Activated T-cell treated with anti-CD3 and anti-CD28 coated beads, Interleukin-2, amount 50 U/mL, for 24 hours (primary cell): Measurements from ENCODE around the gene PLCH1.

ENCODE experiments used
- DNase-seq: peaks from one replicate; pipeline ENCODE4 v3.0.0-alpha.2; 2020
- H3K27ac Mint-ChIP-seq: 2 replicates; pipeline ENCODE4 v1.8.0; 2020; ENCODE audit warnings: mild to moderate bottlenecking, mixed read lengths
- H3K27me3 Mint-ChIP-seq: 2 replicates; pipeline ENCODE4 v1.8.0; 2020; ENCODE audit warnings: mixed read lengths
- H3K36me3 Mint-ChIP-seq: 2 replicates; pipeline ENCODE4 v1.8.0; 2020; ENCODE audit warnings: low read depth, mixed read lengths
- H3K4me1 Mint-ChIP-seq: 2 replicates; pipeline ENCODE4 v1.8.0; 2020; ENCODE audit warnings: low read depth, mixed read lengths
- H3K4me3 Mint-ChIP-seq: 2 replicates; pipeline ENCODE4 v1.8.0; 2020; ENCODE audit warnings: mild to moderate bottlenecking, moderate library complexity, mixed read lengths
- H3K9me3 Mint-ChIP-seq: 2 replicates; pipeline ENCODE4 v1.8.0; 2020; ENCODE audit warnings: mixed read lengths

The PLCH1 gene

DNA sequence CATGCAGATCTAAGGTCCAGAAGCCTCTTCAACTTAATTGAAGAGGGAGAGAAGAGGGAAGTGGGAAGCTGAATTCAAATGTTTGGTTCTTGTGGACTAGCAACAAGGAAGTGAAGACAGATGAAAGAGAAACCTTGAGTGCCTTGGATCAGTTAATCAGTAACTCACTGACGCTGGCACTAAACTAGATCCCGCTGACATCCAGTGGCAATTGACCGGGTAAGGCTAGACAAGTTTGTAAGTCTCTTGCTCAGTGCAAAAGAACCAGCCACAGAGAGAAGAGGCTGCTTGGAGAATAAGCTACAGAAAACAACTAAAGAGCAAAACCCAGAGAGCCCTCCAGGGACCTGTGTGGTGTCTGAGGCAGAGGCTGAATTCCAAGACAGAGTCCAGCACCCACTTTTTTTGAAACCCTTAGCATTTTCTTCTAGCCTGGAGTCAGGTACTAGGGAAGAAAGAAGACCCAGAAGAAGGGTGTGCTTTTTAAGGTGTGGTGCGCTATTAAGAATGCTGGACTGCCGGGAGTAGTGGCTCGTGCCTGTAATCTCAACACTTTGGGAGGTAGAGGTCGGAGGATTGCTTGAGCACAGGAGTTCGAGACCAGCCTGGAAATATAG lies 6.9 kb downstream of the PLCH1 start:
- H3K27me3 Mint-ChIP-seq = peaks cover 50% of the 10 kb centered on the region
- H3K4me3 Mint-ChIP-seq = no peak overlapping the region
- no peaks in the 10 kb centered on the region for H3K36me3 Mint-ChIP-seq
- H3K4me1 Mint-ChIP-seq = no peaks in the 10 kb centered on the region
- no peaks in the 10 kb centered on the region for H3K9me3 Mint-ChIP-seq
- H3K27ac Mint-ChIP-seq = no peak overlapping the region
- no peak for DNase-seq

DNA sequence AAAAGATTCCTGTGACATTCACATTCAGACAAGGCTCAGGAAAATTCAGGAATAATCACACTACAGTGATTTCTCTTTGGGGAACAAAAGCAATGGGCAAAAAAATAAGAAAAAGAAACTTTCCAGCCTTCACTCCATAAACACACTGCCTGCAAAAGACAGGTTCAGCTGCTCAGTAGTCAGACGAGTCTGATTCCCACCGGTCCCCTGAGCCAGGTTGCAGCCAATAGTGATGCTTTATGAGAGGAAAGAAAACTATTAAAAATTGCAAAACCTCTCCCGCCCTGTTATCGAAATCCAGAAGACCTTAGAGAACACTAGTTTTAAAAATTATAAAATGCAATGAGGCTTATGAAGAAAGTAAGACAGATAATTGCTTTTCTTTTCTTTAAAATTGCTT lies 8.5 kb downstream of the PLCH1 start:
- peaks cover 44% of the 10 kb centered on the region for H3K27me3 Mint-ChIP-seq
- DNase-seq = no peak
- H3K9me3 Mint-ChIP-seq = no peaks in the 10 kb centered on the region
- no peaks in the 10 kb centered on the region for H3K36me3 Mint-ChIP-seq
- no peaks in the 10 kb centered on the region for H3K4me1 Mint-ChIP-seq
- no peak overlapping the region for H3K27ac Mint-ChIP-seq
- H3K4me3 Mint-ChIP-seq = no peak overlapping the region

DNA sequence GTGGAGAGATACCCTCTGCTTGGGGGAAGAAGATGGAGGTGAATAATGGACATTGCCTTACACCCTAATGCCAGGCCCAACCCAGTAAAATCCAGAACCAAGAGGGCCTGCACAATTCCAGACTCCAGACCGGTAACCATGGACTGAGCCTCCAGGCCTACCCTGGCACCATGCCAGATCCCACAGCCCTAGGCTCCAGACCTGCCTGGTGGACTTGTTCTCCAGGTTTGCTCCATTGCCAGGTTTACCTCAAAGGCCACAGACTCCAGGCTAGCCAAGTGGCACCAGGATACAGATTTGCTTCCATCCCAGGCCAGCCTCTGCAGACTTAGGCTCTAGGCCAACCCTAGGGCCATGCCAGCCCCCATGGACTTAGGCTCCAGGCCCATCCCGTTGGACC lies 14.0 kb downstream of the PLCH1 start:
- no peaks in the 10 kb centered on the region for H3K4me1 Mint-ChIP-seq
- H3K27ac Mint-ChIP-seq = no peak overlapping the region
- no peak for DNase-seq
- no peaks in the 10 kb centered on the region for H3K9me3 Mint-ChIP-seq
- no peak overlapping the region for H3K4me3 Mint-ChIP-seq
- H3K36me3 Mint-ChIP-seq = no peaks in the 10 kb centered on the region
- peaks cover 22% of the 10 kb centered on the region for H3K27me3 Mint-ChIP-seq

DNA sequence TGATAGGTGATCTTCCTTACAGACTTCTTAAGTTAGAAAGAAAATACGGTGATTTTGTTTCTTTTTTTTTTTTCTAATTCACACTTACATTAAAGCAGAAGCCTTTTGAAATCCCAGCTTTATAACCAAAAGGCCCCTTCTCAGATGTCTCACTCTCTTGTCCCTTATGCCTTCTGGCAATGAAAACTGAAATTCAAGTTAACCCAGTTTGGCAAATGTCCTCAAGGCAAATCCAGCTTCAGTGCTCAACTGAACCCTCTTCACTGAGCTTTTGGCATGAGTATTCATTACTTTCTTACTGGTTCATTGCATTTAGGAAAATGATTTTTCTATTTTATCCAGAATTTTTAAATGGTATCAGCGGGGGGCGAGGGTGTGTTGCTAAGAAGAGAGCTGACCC lies 17.0 kb downstream of the PLCH1 start:
- peaks cover 17% of the 10 kb centered on the region for H3K27me3 Mint-ChIP-seq
- H3K4me3 Mint-ChIP-seq = no peak overlapping the region
- no peaks in the 10 kb centered on the region for H3K36me3 Mint-ChIP-seq
- DNase-seq = no peak
- no peaks in the 10 kb centered on the region for H3K4me1 Mint-ChIP-seq
- no peaks in the 10 kb centered on the region for H3K9me3 Mint-ChIP-seq
- no peak overlapping the region for H3K27ac Mint-ChIP-seq

DNA sequence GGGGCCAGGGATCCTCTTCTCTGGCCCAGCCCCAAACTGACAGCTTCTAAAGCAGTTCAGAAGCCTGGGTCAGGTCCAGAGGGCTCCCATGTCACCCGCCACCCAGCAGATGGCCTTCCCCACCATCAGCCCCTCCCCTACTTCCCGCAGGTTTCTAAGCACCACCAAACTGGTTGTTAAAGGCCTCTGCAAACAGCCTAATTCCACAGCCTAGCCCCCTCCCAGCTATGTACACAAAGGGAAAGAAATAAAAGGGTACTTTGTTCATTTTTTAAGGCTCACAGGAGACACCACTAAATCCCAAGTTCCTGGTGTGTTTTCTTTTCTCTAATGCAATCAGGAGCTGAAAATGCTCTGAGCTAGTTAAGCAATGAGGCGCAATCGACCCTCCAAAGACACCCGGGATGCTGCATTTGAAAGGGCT lies 30.6 kb downstream of the PLCH1 start:
- Mint-ChIP-seq H3K9me3 (peaks cover 5% of the 10 kb centered on the region), H3K4me1 (no peaks in the 10 kb centered on the region), H3K27me3 (no peaks in the 10 kb centered on the region), H3K4me3 (no peak overlapping the region), H3K27ac (no peak overlapping the region), H3K36me3 (no peaks in the 10 kb centered on the region)
- DNase-seq = no peak

DNA sequence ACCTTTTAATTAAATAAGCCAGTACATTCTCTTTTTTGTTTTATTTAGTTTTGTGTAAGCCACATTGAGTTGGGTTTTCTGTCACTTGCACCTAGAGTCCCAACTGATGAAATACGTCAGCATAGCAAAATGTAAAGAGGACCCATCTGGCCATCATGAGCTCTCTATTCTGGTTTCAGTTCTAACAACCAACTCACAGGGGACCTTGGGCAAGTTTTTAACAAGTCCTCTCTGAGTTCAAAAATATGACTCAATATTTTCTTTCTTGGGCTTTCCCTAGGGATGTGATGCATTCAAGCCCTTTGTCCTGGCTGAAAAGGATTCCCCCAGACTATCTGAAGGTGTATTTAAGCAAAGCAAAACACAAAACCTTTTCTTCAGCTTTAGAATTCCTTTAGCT lies 32.9 kb downstream of the PLCH1 start:
- H3K4me1 Mint-ChIP-seq = no peaks in the 10 kb centered on the region
- no peak overlapping the region for H3K4me3 Mint-ChIP-seq
- H3K36me3 Mint-ChIP-seq = no peaks in the 10 kb centered on the region
- no peak overlapping the region for H3K27ac Mint-ChIP-seq
- DNase-seq = no peak
- H3K9me3 Mint-ChIP-seq = no peaks in the 10 kb centered on the region
- H3K27me3 Mint-ChIP-seq = no peaks in the 10 kb centered on the region

DNA sequence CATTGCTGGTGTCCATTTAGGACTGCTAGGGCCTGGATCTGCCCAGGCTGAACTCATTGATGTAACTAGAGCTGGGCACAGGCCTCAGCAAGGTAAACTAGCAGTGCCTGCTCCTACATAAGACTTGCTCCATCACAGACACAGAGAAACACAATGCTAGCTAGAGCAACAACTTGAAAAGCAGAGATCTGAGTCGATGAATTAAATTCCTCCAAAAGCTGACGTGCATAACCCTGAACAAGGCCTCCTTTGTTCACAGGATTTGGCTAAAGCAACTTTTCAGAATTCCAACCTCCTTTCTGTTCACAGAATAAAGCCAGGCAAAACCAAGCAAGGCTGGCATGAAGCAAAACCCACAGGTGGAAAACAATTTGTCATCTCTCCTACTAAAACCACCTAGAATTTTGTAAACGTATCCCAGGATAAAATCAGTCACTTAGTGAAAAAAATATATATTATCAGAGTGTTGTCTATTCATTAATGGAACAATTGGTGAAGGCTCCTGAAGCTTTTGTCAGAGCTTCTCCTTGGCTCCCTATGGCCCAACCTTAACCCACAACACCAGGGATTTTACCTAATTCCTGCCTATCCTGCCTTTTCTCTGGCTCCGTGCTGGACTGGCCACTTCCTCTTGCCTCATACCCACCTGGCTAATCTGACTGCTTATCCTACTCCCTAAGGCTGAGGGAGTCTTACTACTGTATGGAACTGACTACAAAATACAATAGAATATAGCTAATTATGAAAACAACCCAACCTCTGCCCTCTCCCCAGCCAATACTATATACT lies 39.9 kb downstream of the PLCH1 start:
- Mint-ChIP-seq H3K4me3 (no peak overlapping the region), H3K4me1 (no peaks in the 10 kb centered on the region), H3K27me3 (no peaks in the 10 kb centered on the region), H3K27ac (no peak overlapping the region), H3K9me3 (no peaks in the 10 kb centered on the region), H3K36me3 (no peaks in the 10 kb centered on the region)
- DNase-seq = no peak

DNA sequence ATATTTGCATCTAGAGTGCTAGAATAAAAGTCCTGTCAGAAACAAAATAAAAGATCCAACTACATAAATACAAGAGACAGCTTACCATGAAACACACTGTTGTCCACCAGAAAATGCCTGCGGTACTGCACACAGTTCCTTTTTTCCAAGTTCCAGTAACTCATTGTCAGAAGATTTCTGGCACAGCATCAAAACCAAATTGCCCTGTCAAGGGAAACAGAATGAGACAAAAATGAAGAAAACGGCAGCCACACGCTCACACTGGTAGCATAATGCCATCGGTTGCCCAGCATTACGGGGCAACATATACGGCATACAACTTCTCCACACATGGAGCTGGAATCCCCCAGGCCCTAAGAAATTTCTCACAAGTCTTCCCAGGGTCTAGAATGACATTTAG lies 40.8 kb downstream of the PLCH1 start:
- no peak overlapping the region for H3K4me3 Mint-ChIP-seq
- H3K9me3 Mint-ChIP-seq = no peaks in the 10 kb centered on the region
- no peak overlapping the region for H3K27ac Mint-ChIP-seq
- no peaks in the 10 kb centered on the region for H3K27me3 Mint-ChIP-seq
- no peaks in the 10 kb centered on the region for H3K4me1 Mint-ChIP-seq
- no peaks in the 10 kb centered on the region for H3K36me3 Mint-ChIP-seq
- no peak for DNase-seq

DNA sequence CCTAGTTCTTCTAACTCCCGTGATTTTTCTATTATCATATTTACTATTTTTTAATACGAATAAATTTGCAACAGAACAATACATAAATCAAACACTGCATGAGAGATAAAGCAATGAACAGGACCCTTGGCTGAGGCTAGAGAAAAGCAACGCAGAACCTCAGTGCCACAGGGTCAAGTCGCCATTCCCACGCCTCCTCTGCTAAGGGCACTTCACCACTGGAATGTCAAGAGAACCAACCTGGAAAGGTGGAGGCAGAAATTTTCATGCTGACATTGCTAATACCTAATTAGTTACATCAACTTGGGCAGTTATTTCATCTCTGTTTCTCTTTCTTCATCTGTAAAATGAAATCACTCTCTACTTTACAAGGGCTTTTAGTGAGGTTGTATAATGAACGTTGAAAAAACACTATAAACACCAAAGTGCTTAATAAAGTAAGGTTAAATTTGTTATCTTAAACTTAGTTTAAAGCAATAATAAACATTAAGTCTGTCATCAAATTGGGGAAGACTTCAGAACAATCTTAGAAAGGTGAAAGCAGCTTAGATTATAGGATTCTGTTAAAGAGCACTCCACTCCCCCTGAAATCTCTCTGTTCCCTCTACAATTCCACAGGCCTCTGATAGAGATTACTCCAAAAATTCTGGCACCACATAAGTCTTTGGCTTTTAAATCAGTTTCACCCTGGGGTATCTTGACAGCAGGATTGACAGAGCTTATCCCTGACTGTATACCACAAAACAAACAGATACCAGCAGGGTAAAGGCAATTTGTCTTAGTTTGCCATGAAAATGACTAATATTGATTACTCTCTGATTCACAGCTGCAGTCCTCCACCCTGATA lies 41.9 kb downstream of the PLCH1 start:
- DNase-seq = no peak
- Mint-ChIP-seq H3K9me3 (no peaks in the 10 kb centered on the region), H3K4me3 (no peak overlapping the region)

DNA sequence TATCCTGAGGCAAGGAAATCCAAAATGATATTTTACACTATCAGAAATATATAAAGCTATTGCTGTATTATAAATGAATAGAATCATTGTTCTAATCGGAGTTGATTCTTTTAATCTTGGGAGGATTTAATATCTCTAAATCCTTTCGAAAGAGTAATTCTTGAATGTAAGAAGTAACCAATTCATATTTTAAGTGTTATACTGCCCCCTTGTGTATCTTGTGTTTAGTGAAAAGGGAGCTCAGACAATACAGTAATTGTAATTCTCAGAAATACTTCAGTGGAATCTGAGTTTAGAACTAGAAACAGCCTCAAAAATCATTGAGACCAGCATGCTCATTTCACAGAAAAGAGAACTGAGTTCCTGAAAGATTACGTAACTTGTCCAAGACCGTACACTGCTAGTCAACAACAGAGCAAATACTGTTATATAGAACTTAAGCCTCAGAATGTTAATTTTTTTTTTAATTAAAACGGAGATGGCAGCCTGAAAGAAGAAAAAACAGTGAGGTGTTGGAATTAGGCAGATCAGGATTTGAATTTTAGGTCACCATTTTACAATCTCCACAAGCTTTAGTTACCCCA lies 42.9 kb downstream of the PLCH1 start:
- no peaks in the 10 kb centered on the region for H3K27me3 Mint-ChIP-seq
- no peak overlapping the region for H3K27ac Mint-ChIP-seq
- no peak for DNase-seq
- H3K4me3 Mint-ChIP-seq = no peak overlapping the region
- H3K4me1 Mint-ChIP-seq = no peaks in the 10 kb centered on the region
- no peaks in the 10 kb centered on the region for H3K36me3 Mint-ChIP-seq
- no peaks in the 10 kb centered on the region for H3K9me3 Mint-ChIP-seq

More for the DNA sequence above, 41.9 kb downstream of the PLCH1 start:
- no peak overlapping the region for H3K27ac Mint-ChIP-seq
- H3K4me1 Mint-ChIP-seq = no peaks in the 10 kb centered on the region
- H3K27me3 Mint-ChIP-seq = no peaks in the 10 kb centered on the region
- H3K36me3 Mint-ChIP-seq = no peaks in the 10 kb centered on the region

DNA sequence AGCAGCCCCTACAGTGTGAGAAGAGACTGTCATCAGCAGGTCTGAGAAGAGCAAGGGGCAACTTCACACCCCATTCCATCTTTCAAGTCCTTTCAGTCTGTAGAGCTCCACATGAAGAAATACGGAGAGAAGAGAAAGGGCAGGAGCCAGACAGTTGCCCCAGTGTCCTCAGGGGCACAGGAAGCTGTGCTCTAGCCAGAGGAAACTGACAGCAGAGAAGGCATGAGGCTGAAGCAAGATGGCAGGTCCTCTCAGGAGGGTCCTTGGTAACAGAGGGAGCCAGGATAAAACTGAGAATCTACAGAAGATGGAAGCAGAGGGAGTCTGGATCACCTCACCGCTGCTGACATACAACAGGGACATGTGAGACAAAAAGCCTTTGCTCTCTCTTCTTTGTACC lies 47.3 kb downstream of the PLCH1 start:
- Mint-ChIP-seq H3K9me3 (no peaks in the 10 kb centered on the region), H3K27me3 (no peaks in the 10 kb centered on the region), H3K4me3 (no peak overlapping the region), H3K4me1 (no peaks in the 10 kb centered on the region), H3K36me3 (no peaks in the 10 kb centered on the region), H3K27ac (no peak overlapping the region)
- DNase-seq = no peak

DNA sequence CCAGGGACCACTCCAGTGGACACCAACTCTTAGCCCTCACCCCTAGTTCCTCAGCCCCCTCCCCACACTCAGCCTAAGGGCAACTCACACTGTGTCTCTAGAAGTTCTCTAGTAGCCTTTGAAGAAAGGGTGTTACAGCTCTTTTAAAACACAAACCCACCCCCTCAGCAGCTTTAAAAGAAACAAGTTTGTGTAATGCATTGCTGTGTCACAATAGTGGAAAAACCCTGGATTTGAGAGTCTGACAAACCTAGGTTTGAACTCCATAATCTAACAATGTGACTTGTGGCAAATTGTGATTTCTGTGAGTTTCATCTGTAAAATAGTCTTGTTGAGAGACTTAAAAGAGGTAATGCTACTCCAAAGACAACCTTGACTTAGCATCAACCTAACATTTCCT lies 54.0 kb downstream of the PLCH1 start:
- Mint-ChIP-seq H3K27ac (no peak overlapping the region), H3K27me3 (no peaks in the 10 kb centered on the region), H3K4me3 (no peak overlapping the region), H3K4me1 (no peaks in the 10 kb centered on the region), H3K9me3 (no peaks in the 10 kb centered on the region), H3K36me3 (no peaks in the 10 kb centered on the region)
- DNase-seq = no peak

DNA sequence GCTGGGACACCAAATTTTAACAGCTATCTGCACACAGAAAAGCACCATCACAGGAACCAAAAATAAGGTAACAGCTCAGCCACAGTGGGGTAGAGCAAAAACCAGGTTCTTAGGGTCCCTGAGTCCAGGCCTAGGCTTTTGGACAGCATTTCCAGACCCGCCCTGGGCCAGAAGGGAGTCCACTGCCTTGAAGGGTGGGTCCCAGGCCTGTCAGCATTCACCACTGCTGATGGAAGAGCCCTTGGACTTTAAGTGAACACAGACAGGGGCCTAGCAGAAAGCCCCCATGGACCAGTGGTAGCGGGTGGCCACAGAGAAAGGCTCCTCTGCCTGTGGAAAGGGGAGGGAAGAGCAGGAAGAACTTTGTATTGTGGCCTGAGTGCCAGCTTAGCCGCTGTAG lies 56.4 kb downstream of the PLCH1 start:
- Mint-ChIP-seq H3K27me3 (no peaks in the 10 kb centered on the region), H3K4me3 (no peak overlapping the region), H3K9me3 (no peaks in the 10 kb centered on the region), H3K27ac (no peak overlapping the region), H3K36me3 (no peaks in the 10 kb centered on the region), H3K4me1 (no peaks in the 10 kb centered on the region)
- no peak for DNase-seq

DNA sequence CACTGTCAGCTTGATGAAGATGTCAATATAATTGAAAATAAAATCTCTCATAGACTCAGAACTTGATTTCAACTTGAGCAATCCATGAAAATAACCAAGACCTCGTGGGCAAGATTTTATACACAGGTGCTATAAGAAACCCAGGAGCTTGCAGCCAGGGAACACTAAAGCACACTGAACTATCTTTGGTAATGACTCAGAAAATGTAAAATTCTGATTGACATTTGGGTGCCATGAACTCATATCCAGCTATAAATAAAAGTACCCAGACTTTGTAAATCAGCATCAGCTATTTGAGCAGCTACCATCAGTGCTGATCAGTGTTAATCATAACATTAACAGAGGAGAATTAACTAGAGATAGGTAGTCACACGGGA lies 61.5 kb downstream of the PLCH1 start:
- no peaks in the 10 kb centered on the region for H3K27me3 Mint-ChIP-seq

More for the DNA sequence above, 61.5 kb downstream of the PLCH1 start:
- DNase-seq = no peak
- no peak overlapping the region for H3K27ac Mint-ChIP-seq
- H3K4me1 Mint-ChIP-seq = no peaks in the 10 kb centered on the region
- H3K9me3 Mint-ChIP-seq = no peaks in the 10 kb centered on the region
- H3K36me3 Mint-ChIP-seq = no peaks in the 10 kb centered on the region
- no peak overlapping the region for H3K4me3 Mint-ChIP-seq
